GM10266 (cell line): ENCODE measurements around the gene TRPM3.

Source experiments
- DNase-seq: peaks from one replicate; pipeline ENCODE4 v3.0.0; 2012; ENCODE audit errors: extremely low spot score
- TF ChIP-seq, protein P1 (sequence below): IDR thresholded peaks from 2 replicates; pipeline ENCODE4 v1.5.1; 2012; ENCODE audit warnings: mild to moderate bottlenecking, low read depth; ENCODE audit not compliant: control insufficient read depth, insufficient read depth; ENCODE audit errors: missing control alignments

Gene TRPM3

GRCh38 chr9:70933321-70933720, 188.1 kb downstream of the TRPM3 start:
- DNase-seq: no peak
- TF ChIP-seq, protein P1, sequence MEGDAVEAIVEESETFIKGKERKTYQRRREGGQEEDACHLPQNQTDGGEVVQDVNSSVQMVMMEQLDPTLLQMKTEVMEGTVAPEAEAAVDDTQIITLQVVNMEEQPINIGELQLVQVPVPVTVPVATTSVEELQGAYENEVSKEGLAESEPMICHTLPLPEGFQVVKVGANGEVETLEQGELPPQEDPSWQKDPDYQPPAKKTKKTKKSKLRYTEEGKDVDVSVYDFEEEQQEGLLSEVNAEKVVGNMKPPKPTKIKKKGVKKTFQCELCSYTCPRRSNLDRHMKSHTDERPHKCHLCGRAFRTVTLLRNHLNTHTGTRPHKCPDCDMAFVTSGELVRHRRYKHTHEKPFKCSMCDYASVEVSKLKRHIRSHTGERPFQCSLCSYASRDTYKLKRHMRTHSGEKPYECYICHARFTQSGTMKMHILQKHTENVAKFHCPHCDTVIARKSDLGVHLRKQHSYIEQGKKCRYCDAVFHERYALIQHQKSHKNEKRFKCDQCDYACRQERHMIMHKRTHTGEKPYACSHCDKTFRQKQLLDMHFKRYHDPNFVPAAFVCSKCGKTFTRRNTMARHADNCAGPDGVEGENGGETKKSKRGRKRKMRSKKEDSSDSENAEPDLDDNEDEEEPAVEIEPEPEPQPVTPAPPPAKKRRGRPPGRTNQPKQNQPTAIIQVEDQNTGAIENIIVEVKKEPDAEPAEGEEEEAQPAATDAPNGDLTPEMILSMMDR: no peak

GRCh38 chr9:70932097-70932496, 189.3 kb downstream of the TRPM3 start:
- DNase-seq: no peak
- TF ChIP-seq, protein P1: no peak

DNA sequence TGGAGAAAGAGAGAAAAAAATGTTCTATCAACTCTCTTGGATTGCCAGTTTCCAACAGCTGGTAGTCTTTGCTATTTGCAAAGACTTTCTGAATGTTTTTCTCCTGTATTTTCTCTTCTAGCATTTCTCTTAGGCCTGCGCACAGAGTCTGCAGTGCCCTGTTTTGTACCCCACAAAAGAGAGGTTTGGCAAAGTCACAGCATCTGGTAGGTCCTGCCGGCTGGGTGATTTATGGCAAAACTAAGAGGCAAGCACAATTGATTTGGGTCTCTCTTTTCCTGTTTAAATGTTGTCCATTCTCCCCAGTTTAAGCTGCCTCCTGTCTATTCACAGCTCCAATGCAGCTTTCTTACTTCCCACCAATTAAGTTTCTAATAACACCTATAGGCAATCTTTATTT, 193.9 kb downstream of the TRPM3 start:
- DNase-seq: no peak
- TF ChIP-seq, protein P1: no peak

DNA sequence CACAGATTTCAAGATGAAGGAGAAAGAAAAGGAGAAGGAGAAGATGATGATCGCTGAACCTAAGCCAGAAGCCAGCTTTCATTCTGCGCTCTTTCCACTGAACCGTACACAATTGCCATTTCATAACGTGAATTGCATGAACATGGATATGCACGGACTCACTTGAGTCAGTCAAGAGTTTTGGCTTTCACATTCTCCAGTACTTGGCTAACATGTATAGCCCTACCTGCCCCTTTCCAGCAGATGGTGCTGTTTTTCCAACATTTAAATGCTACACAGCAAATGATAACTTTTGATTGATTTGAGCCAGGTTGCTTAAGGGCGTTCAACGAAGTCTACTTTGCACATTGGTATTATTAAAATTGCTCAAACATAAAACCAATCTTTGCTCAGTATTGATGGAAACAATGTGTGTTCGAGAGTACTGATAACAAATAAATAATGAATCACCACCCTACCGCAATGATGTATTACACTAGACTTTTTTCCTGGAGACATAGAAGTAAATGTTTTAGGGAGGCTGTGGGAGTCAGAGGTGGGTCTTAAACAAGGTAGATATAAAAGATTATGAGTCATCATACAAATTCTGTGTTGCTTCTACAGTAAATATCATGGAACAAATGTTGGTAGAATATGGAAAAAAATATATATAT, 196.4 kb downstream of the TRPM3 start:
- peak; percentile 21 for DNase-seq
- TF ChIP-seq, protein P1: peak; percentile 78

DNA sequence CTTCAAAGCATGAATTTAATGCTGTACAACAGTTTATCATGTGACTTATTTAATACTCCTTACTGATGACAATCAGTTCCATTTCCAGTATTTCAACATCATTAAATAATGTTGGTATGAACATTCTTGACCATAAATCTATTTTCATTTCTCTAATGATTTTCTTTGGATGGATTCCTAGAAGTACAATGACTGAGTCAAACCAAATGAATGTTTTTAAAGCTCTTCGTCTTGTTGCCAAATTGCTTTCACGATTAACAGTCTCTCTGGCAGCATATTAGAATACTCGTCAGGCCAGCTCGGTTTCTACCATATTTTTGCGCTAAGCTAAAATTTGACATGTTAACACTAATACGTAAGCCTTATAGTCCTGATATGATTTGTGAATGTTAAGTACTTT, 197.0 kb downstream of the TRPM3 start:
- no peak for DNase-seq
- TF ChIP-seq, protein P1: no peak

GRCh38 chr9:70923961-70924360, 197.5 kb downstream of the TRPM3 start:
- TF ChIP-seq, protein P1: no peak
- DNase-seq: no peak

DNA sequence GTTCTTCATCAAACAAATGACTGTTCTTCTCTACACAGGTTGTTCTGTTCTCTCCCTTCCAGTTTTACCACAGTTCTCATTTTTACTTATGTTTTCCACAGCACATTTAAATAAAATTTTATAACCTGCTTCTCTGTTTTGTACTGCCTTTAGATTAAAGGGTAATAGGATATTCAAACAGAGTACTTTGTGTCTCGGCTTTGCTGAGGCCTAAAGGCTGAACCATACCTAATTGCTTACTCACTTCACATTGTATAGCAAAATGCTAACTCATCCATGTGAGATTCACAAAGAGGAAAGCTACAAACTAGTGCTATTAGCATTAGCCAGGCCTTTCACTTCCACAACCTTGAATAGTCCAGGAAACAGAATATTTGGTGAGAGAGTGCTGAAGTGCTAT, 200.3 kb downstream of the TRPM3 start:
- TF ChIP-seq, protein P1: no peak
- DNase-seq: no peak
